HepG2 (cell line): ENCODE results near the gene IL17D.

Experiments
- CBX2 ChIP-seq, 2 experiments: fragments of 200-600 bp in 1 of 2; sonication (generic); formaldehyde crosslinking in 1 of 2; IDR thresholded peaks; 2 replicates each; pipeline versions ENCODE4 v1.7.0 to v1.8.1; 2018 to 2022; ENCODE audit warnings: low read depth in 2 of 2, low read length in 1 of 2, mild to moderate bottlenecking in 1 of 2, missing genetic modification reagents in 1 of 2
- FOXA3 ChIP-seq: IDR thresholded peaks from 2 replicates; pipeline ENCODE4 v1.6.1; 2016; ENCODE audit warnings: missing genetic modification reagents, missing compliant biosample characterization
- MED1 ChIP-seq: sonication (generic); formaldehyde crosslinking; IDR thresholded peaks from 2 replicates; pipeline ENCODE4 v1.4.0; 2020; ENCODE audit warnings: missing genetic modification reagents
- NR2F1 ChIP-seq, 2 experiments: fragments of 450-650 bp in 1 of 2; formaldehyde crosslinking in 1 of 2; IDR thresholded peaks; 2 replicates each; pipeline versions ENCODE4 v1.5.0 to v1.6.1; 2016 to 2020; ENCODE audit warnings: mild to moderate bottlenecking in 1 of 2, missing compliant biosample characterization in 1 of 2, missing genetic modification reagents in 1 of 2, moderate library complexity in 1 of 2
- PAX8 ChIP-seq: sonication (generic); formaldehyde crosslinking; IDR thresholded peaks from 2 replicates; pipeline ENCODE4 v1.8.0; 2022; ENCODE audit warnings: mild to moderate bottlenecking, missing genetic modification reagents, borderline replicate concordance
- POLR2A ChIP-seq, 2 experiments: IDR thresholded peaks; 2 replicates each; pipeline ENCODE4 v1.6.1; 2011; ENCODE audit warnings: low read depth in 2 of 2, low read length in 2 of 2, mild to moderate bottlenecking in 1 of 2, moderate library complexity in 1 of 2; ENCODE audit not compliant: insufficient read depth in 1 of 2
- SIN3B ChIP-seq: fragments of 150-350 bp; IDR thresholded peaks from 2 replicates; pipeline ENCODE4 v1.6.1; 2014; ENCODE audit warnings: low read length
- STAT5B ChIP-seq: sonication (generic); formaldehyde crosslinking; IDR thresholded peaks from 2 replicates; pipeline ENCODE4 v1.4.0; 2020; ENCODE audit warnings: missing genetic modification reagents
- ZNF225 ChIP-seq: sonication (generic); formaldehyde crosslinking; IDR thresholded peaks from 2 replicates; pipeline ENCODE4 v1.4.0; 2020; ENCODE audit warnings: mild to moderate bottlenecking, missing genetic modification reagents
- ZNF572 ChIP-seq: sonication (generic); formaldehyde crosslinking; IDR thresholded peaks from 2 replicates; pipeline ENCODE4 v1.5.1; 2020; ENCODE audit warnings: mild to moderate bottlenecking, missing genetic modification reagents
- ZNF782 ChIP-seq: sonication (generic); formaldehyde crosslinking; IDR thresholded peaks from 2 replicates; pipeline ENCODE4 v1.4.0; 2020; ENCODE audit warnings: missing genetic modification reagents, mild to moderate bottlenecking, borderline replicate concordance
- TF ChIP-seq, protein P1 (sequence below): sonication (generic); formaldehyde crosslinking; IDR thresholded peaks from 2 replicates; pipeline ENCODE4 v1.5.0; 2020; ENCODE audit warnings: mild to moderate bottlenecking, missing genetic modification reagents, moderate library complexity
- TF ChIP-seq, protein P2 (sequence below): sonication (generic); formaldehyde crosslinking; IDR thresholded peaks from 2 replicates; pipeline ENCODE4 v1.4.0; 2020; ENCODE audit warnings: missing genetic modification reagents
- TF ChIP-seq, protein P3 (sequence below): sonication (generic); formaldehyde crosslinking; IDR thresholded peaks from 2 replicates; pipeline ENCODE4 v1.4.0; 2020; ENCODE audit warnings: missing genetic modification reagents

DNA sequence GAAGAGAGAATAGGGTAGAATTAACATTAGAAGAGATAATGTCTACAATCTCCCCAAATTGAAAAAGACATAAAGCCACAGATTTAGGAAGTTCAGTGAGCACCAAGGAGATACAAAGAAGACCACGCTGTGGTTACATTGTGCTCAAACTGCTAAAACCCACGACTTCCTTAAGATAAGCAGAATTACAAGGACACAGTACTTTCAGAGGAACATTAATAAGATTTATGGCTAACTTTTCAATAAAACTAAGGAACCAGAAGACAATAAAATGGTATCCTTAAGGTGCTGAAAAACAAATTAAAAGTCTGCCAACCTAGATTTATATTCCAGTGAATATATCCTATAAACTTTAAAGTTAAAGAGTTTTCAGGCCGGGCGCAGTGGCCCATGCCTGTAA lies 7.4 kb upstream of the IL17D start:
- TF ChIP-seq SIN3B (no peak), ZNF572 (CRISPR knock-in tag) (no peak), FOXA3 (no peak), ZNF782 (CRISPR knock-in tag) (no peak), MED1 (no peak), STAT5B (CRISPR knock-in tag) (no peak), POLR2A (IDR thresholded peaks at IDR 0.05; ENCODE audit: insufficient read depth in 1 of 2, low read depth in 2 of 2, low read length in 2 of 2) (no peak), CBX2 (IDR thresholded peaks at IDR 0.05; ENCODE audit: low read depth, low read length) (no peak), CBX2 (CRISPR knock-in tag; IDR thresholded peaks at IDR 0.05; ENCODE audit: low read depth) (no peak), PAX8 (CRISPR knock-in tag) (no peak), ZNF225 (no peak), NR2F1 (CRISPR knock-in tag; IDR thresholded peaks at IDR 0.05) (no peak)
- TF ChIP-seq, protein P1, sequence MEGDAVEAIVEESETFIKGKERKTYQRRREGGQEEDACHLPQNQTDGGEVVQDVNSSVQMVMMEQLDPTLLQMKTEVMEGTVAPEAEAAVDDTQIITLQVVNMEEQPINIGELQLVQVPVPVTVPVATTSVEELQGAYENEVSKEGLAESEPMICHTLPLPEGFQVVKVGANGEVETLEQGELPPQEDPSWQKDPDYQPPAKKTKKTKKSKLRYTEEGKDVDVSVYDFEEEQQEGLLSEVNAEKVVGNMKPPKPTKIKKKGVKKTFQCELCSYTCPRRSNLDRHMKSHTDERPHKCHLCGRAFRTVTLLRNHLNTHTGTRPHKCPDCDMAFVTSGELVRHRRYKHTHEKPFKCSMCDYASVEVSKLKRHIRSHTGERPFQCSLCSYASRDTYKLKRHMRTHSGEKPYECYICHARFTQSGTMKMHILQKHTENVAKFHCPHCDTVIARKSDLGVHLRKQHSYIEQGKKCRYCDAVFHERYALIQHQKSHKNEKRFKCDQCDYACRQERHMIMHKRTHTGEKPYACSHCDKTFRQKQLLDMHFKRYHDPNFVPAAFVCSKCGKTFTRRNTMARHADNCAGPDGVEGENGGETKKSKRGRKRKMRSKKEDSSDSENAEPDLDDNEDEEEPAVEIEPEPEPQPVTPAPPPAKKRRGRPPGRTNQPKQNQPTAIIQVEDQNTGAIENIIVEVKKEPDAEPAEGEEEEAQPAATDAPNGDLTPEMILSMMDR (CRISPR knock-in tag) = no peak
- TF ChIP-seq, protein P2, sequence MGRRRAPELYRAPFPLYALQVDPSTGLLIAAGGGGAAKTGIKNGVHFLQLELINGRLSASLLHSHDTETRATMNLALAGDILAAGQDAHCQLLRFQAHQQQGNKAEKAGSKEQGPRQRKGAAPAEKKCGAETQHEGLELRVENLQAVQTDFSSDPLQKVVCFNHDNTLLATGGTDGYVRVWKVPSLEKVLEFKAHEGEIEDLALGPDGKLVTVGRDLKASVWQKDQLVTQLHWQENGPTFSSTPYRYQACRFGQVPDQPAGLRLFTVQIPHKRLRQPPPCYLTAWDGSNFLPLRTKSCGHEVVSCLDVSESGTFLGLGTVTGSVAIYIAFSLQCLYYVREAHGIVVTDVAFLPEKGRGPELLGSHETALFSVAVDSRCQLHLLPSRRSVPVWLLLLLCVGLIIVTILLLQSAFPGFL (CRISPR knock-in tag) = no peak
- TF ChIP-seq, protein P3, sequence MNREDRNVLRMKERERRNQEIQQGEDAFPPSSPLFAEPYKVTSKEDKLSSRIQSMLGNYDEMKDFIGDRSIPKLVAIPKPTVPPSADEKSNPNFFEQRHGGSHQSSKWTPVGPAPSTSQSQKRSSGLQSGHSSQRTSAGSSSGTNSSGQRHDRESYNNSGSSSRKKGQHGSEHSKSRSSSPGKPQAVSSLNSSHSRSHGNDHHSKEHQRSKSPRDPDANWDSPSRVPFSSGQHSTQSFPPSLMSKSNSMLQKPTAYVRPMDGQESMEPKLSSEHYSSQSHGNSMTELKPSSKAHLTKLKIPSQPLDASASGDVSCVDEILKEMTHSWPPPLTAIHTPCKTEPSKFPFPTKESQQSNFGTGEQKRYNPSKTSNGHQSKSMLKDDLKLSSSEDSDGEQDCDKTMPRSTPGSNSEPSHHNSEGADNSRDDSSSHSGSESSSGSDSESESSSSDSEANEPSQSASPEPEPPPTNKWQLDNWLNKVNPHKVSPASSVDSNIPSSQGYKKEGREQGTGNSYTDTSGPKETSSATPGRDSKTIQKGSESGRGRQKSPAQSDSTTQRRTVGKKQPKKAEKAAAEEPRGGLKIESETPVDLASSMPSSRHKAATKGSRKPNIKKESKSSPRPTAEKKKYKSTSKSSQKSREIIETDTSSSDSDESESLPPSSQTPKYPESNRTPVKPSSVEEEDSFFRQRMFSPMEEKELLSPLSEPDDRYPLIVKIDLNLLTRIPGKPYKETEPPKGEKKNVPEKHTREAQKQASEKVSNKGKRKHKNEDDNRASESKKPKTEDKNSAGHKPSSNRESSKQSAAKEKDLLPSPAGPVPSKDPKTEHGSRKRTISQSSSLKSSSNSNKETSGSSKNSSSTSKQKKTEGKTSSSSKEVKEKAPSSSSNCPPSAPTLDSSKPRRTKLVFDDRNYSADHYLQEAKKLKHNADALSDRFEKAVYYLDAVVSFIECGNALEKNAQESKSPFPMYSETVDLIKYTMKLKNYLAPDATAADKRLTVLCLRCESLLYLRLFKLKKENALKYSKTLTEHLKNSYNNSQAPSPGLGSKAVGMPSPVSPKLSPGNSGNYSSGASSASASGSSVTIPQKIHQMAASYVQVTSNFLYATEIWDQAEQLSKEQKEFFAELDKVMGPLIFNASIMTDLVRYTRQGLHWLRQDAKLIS (CRISPR knock-in tag) = no peak
